ENCODE results near the gene CDK4.

The CDK4 gene

GRCh38 chr12:57744194-57744776 lies 7.8 kb downstream of the CDK4 start:
- Mint-ChIP-seq H3K4me1 (peaks cover 39 to 63% of the 10 kb centered on the region in 2 donors), H3K36me3 (peaks cover 22 to 44% of the 10 kb centered on the region in 2 donors), H3K27me3 (no peaks in the 10 kb centered on the region), H3K9me3 (no peaks in the 10 kb centered on the region), H3K4me3 (peak overlapping the region; percentile 96), H3K27ac (peak overlapping the region; percentile 99)
- peak; percentile 71 for DNase-seq
- peak; percentile 66 to 68 for ATAC-seq (replicated peaks)

GRCh38 chr12:57743769-57744168 lies 8.3 kb downstream of the CDK4 start:
- peak overlapping the region in 1 of 2 donors; percentile 96 for H3K4me3 Mint-ChIP-seq
- ATAC-seq (replicated peaks) (no peak), DNase-seq (no peak)
- H3K27ac Mint-ChIP-seq, result no peak overlapping the region
- no peaks in the 10 kb centered on the region for H3K27me3 Mint-ChIP-seq
- H3K9me3 Mint-ChIP-seq, result no peaks in the 10 kb centered on the region
- peaks cover 40 to 62% of the 10 kb centered on the region in 2 donors for H3K4me1 Mint-ChIP-seq
- peaks cover 19 to 44% of the 10 kb centered on the region in 2 donors for H3K36me3 Mint-ChIP-seq

- Mint-ChIP-seq H3K4me1 (peaks cover 40 to 58% of the 10 kb centered on the region in 2 donors), H3K36me3 (peaks cover 10 to 29% of the 10 kb centered on the region in 2 donors), H3K27me3 (no peaks in the 10 kb centered on the region), H3K27ac (peak overlapping the region; percentile 91), H3K9me3 (no peaks in the 10 kb centered on the region), H3K4me3 (peak overlapping the region; percentile 85 to 92)
- ATAC-seq (replicated peaks), result peak; percentile 67 to 70
- DNase-seq, result peak; percentile 57
These were observed 10.0 kb downstream of the CDK4 start for GRCh38 chr12:57741844-57742738.

GRCh38 chr12:57741413-57741789 lies 10.7 kb downstream of the CDK4 start:
- peaks cover 10 to 29% of the 10 kb centered on the region in 2 donors for H3K36me3 Mint-ChIP-seq

GRCh38 chr12:57740656-57741412 lies 11.3 kb downstream of the CDK4 start:
- Mint-ChIP-seq H3K4me3 (peak overlapping the region; percentile 85 to 92), H3K9me3 (no peaks in the 10 kb centered on the region), H3K27me3 (no peaks in the 10 kb centered on the region), H3K27ac (peak overlapping the region; percentile 91), H3K4me1 (peaks cover 36 to 50% of the 10 kb centered on the region in 2 donors), H3K36me3 (peaks cover 9 to 27% of the 10 kb centered on the region in 2 donors)
- no peak for DNase-seq
- peak; percentile 41 for ATAC-seq (replicated peaks)

More at GRCh38 chr12:57741413-57741789, 10.7 kb downstream of the CDK4 start:
- DNase-seq, result no peak
- H3K4me3 Mint-ChIP-seq, result peak overlapping the region; percentile 85 to 92
- no peaks in the 10 kb centered on the region for H3K27me3 Mint-ChIP-seq
- H3K27ac Mint-ChIP-seq, result peak overlapping the region; percentile 91
- no peak for ATAC-seq (replicated peaks)
- H3K9me3 Mint-ChIP-seq, result no peaks in the 10 kb centered on the region
- H3K4me1 Mint-ChIP-seq, result peaks cover 41 to 55% of the 10 kb centered on the region in 2 donors

GRCh38 chr12:57739914-57740538 lies 12.1 kb downstream of the CDK4 start:
- no peak for ATAC-seq (replicated peaks)
- DNase-seq, result no peak
- Mint-ChIP-seq H3K4me1 (peaks cover 32 to 43% of the 10 kb centered on the region in 2 donors), H3K27me3 (no peaks in the 10 kb centered on the region), H3K36me3 (peaks cover 9 to 27% of the 10 kb centered on the region in 2 donors), H3K27ac (no peak overlapping the region), H3K9me3 (no peaks in the 10 kb centered on the region), H3K4me3 (no peak overlapping the region)

- peaks cover 12 to 29% of the 10 kb centered on the region in 2 donors for H3K36me3 Mint-ChIP-seq
- peak overlapping the region in 1 of 2 donors; percentile 45 for H3K4me3 Mint-ChIP-seq
- peak overlapping the region; percentile 75 for H3K27ac Mint-ChIP-seq
- no peaks in the 10 kb centered on the region for H3K9me3 Mint-ChIP-seq
- no peak for ATAC-seq (replicated peaks)
- H3K4me1 Mint-ChIP-seq, result peaks cover 29 to 40% of the 10 kb centered on the region in 2 donors
- DNase-seq, result no peak
- H3K27me3 Mint-ChIP-seq, result no peaks in the 10 kb centered on the region
These were observed 12.7 kb downstream of the CDK4 start for GRCh38 chr12:57739387-57739786.

GRCh38 chr12:57738661-57739237 lies 13.4 kb downstream of the CDK4 start, which contains the start of gene AGAP2:
TSS of gene AGAP2 (minus strand) at chr12:57738742. CDS start at chr12:57738246, 496 bp downstream.
- no peaks in the 10 kb centered on the region for H3K27me3 Mint-ChIP-seq
- H3K9me3 Mint-ChIP-seq, result no peaks in the 10 kb centered on the region

GRCh38 chr12:57737467-57738460 lies 14.3 kb downstream of the CDK4 start:
- Mint-ChIP-seq H3K27ac (no peak overlapping the region), H3K4me3 (no peak overlapping the region), H3K27me3 (no peaks in the 10 kb centered on the region), H3K4me1 (peaks cover 26 to 35% of the 10 kb centered on the region in 2 donors), H3K36me3 (peaks cover 18 to 44% of the 10 kb centered on the region in 2 donors), H3K9me3 (no peaks in the 10 kb centered on the region)
- ATAC-seq (replicated peaks), result no peak
- no peak for DNase-seq

More at GRCh38 chr12:57738661-57739237, 13.4 kb downstream of the CDK4 start, which contains the start of gene AGAP2:
- Mint-ChIP-seq H3K4me3 (peak within 1 kb of the TSS in 1 of 2 donors; percentile 45), H3K4me1 (peaks cover 26 to 35% of the 10 kb centered on the region in 2 donors), H3K36me3 (peaks cover 14 to 34% of the 10 kb centered on the region in 2 donors), H3K27ac (peak within 1 kb of the TSS; percentile 75)
- ATAC-seq (replicated peaks), result no peak
- DNase-seq, result no peak

- Mint-ChIP-seq H3K36me3 (peaks cover 24 to 52% of the 10 kb centered on the region in 2 donors), H3K4me3 (no peak overlapping the region), H3K27me3 (no peaks in the 10 kb centered on the region), H3K4me1 (peaks cover 22 to 27% of the 10 kb centered on the region in 2 donors), H3K27ac (no peak overlapping the region), H3K9me3 (no peaks in the 10 kb centered on the region)
- DNase-seq, result no peak
- ATAC-seq (replicated peaks), result no peak
These were observed 15.2 kb downstream of the CDK4 start for GRCh38 chr12:57736741-57737466.

GRCh38 chr12:57735952-57736740 lies 16.0 kb downstream of the CDK4 start:
- DNase-seq (no peak), ATAC-seq (replicated peaks) (no peak)
- peak overlapping the region; percentile 76 for H3K27ac Mint-ChIP-seq
- no peaks in the 10 kb centered on the region for H3K9me3 Mint-ChIP-seq
- H3K36me3 Mint-ChIP-seq, result peaks cover 29 to 59% of the 10 kb centered on the region in 2 donors
- no peaks in the 10 kb centered on the region for H3K27me3 Mint-ChIP-seq
- H3K4me1 Mint-ChIP-seq, result peaks cover 17 to 20% of the 10 kb centered on the region in 2 donors
- H3K4me3 Mint-ChIP-seq, result no peak overlapping the region
